HCT116 (cell line): ENCODE data around the gene TRERF1. TPM values are rescaled to one million over a fixed set of nuclear protein-coding genes. Genes with fewer than 3 reads are reported as not detected.

Experiments used
- ATAC-seq: fragments of 200-7000 bp; cut with Tn5 transposase; 2 replicates; pipeline ENCODE4 v1.9.1; 2020; ENCODE audit warnings: mild to moderate bottlenecking, moderate library complexity
- BruUV-seq: library from RNA; stranded (reverse); fragments of 400-500 nt; replicated peaks from 2 replicates; lab custom pipeline; 2021; lab: Mats Ljungman, UMichigan
- CTCF ChIA-PET: fragments of 300-600 bp; sonication (Branson Sonifier 250); formaldehyde crosslinking; loops from one replicate; lab custom pipeline; 2021; ENCODE audit warnings: antibody characterized with exemption; lab: Charles Lee
- POLR2A ChIA-PET: fragments of 300-600, 350-600 bp; sonication (Branson Sonifier 250); formaldehyde crosslinking; loops from one replicate; lab custom pipeline; 2021; ENCODE audit warnings: antibody characterized with exemption; lab: Charles Lee
- RAD21 ChIA-PET, 2 experiments: fragments of 300-600 bp; sonication (Branson Sonifier 250); formaldehyde crosslinking; loops; one replicate each; lab custom pipeline; 2023; ENCODE audit warnings: low total read pairs in 2 of 2; ENCODE audit not compliant: uncharacterized antibody in 2 of 2, unreplicated experiment in 2 of 2, low non-redundant PET in 1 of 2; lab: Charles Lee
- DNase-seq: peaks from one replicate; pipeline ENCODE4 v3.0.0-alpha.2; 2010; ENCODE audit warnings: low read depth, low spot score
- H2AFZ ChIP-seq: fragments of 200-600 bp; shearing (Covaris generic), sonication (generic); 2 replicates; pipeline ENCODE4 v1.6.1; 2017; ENCODE audit warnings: low read depth, mixed run types, mixed read lengths, antibody characterized with exemption, low read length; ENCODE audit not compliant: poor library complexity, severe bottlenecking
- H3K27ac ChIP-seq: 2 replicates; pipeline ENCODE4 v1.5.1; 2012; ENCODE audit warnings: low read depth, low read length
- H3K27me3 ChIP-seq: fragments of 200-600 bp; sonication (generic); 2 replicates; pipeline ENCODE4 v1.6.1; 2016; ENCODE audit warnings: mixed run types, low read length, mixed read lengths; ENCODE audit not compliant: insufficient read depth
- H3K36me3 ChIP-seq, 2 experiments: fragments of 200-500 bp in 1 of 2; fragments of 200-600 bp in 1 of 2; sonication (Bioruptor generic) in 1 of 2; sonication (generic) in 1 of 2; 2 replicates each; pipeline versions ENCODE4 v1.5.1 to v1.6.1; 2014 to 2016; ENCODE audit warnings: low read length in 2 of 2, inconsistent platforms in 1 of 2, mixed read lengths in 1 of 2, mixed run types in 1 of 2; ENCODE audit not compliant: insufficient read depth in 2 of 2, control insufficient read depth in 1 of 2
- H3K4me1 ChIP-seq, 2 experiments: fragments of 200-600 bp in 1 of 2; sonication (generic) in 1 of 2; 2 replicates each; pipeline versions ENCODE4 v1.5.1 to v1.6.1; 2012 to 2017; ENCODE audit warnings: low read length in 2 of 2, inconsistent platforms in 1 of 2, mild to moderate bottlenecking in 1 of 2, mixed read lengths in 1 of 2, mixed run types in 1 of 2, moderate library complexity in 1 of 2; ENCODE audit not compliant: insufficient read depth in 2 of 2, control insufficient read depth in 1 of 2
- H3K4me2 ChIP-seq: fragments of 200-600 bp; sonication (generic); 2 replicates; pipeline ENCODE4 v1.6.1; 2017; ENCODE audit warnings: mixed run types, low read length, mixed read lengths
- H3K4me3 ChIP-seq, 2 experiments: fragments of 200-600 bp in 1 of 2; sonication (generic) in 1 of 2; replicated peaks in 1 of 2; 2 replicates each; pipeline ENCODE4 v1.5.1; 2011 to 2016; ENCODE audit warnings: low read length in 2 of 2, control low read depth in 1 of 2, low read depth in 1 of 2, mild to moderate bottlenecking in 1 of 2, mixed read lengths in 1 of 2, mixed run types in 1 of 2
- H3K79me2 ChIP-seq: fragments of 200-600 bp; sonication (generic); 2 replicates; pipeline ENCODE4 v1.6.1; 2017; ENCODE audit warnings: mild to moderate bottlenecking, mixed run types, low read length, moderate library complexity, mixed read lengths; ENCODE audit not compliant: insufficient read depth
- H3K9ac ChIP-seq: fragments of 200-600 bp; sonication (generic); 2 replicates; pipeline ENCODE4 v1.6.1; 2016; ENCODE audit warnings: low read length, mixed read lengths
- H3K9me2 ChIP-seq: fragments of 200-600 bp; sonication (generic), shearing (Covaris generic); 2 replicates; pipeline ENCODE4 v1.6.1; 2017; ENCODE audit warnings: mixed run types, mild to moderate bottlenecking, moderate library complexity; ENCODE audit not compliant: insufficient read depth
- H3K9me3 ChIP-seq, 2 experiments: fragments of 200-500 bp in 1 of 2; fragments of 200-600 bp in 1 of 2; sonication (Bioruptor generic) in 1 of 2; sonication (generic) in 1 of 2; 2 replicates each; pipeline ENCODE4 v1.6.1; 2014 to 2017; ENCODE audit warnings: low read length in 2 of 2, mixed read lengths in 2 of 2, inconsistent platforms in 1 of 2, low read depth in 1 of 2, mild to moderate bottlenecking in 1 of 2, mixed run types in 1 of 2, moderate library complexity in 1 of 2; ENCODE audit not compliant: control insufficient read depth in 1 of 2, insufficient read depth in 1 of 2
- H4K20me1 ChIP-seq: fragments of 200-600 bp; sonication (generic), shearing (Covaris generic); 2 replicates; pipeline ENCODE4 v1.6.1; 2017; ENCODE audit warnings: mixed run types, mild to moderate bottlenecking, moderate library complexity; ENCODE audit not compliant: insufficient read depth
- ATF3 ChIP-seq: IDR thresholded peaks from 2 replicates; pipeline ENCODE4 v1.6.1; 2012
- CEBPB ChIP-seq: IDR thresholded peaks from 2 replicates; pipeline ENCODE4 v1.6.1; 2012; ENCODE audit warnings: low read depth
- CTCF ChIP-seq, 3 experiments: fragments of 200-600 bp in 1 of 3; sonication (generic) in 1 of 3; IDR thresholded peaks in 2 of 3; conservative IDR thresholded peaks in 1 of 3; 2 replicates each; pipeline ENCODE4 v1.5.1; 2012 to 2017; ENCODE audit warnings: low read depth in 2 of 3, low read length in 2 of 3, antibody characterized with exemption in 1 of 3, borderline replicate concordance in 1 of 3, control low read depth in 1 of 3, mild to moderate bottlenecking in 1 of 3, mixed read lengths in 1 of 3, mixed run types in 1 of 3, moderate library complexity in 1 of 3; ENCODE audit not compliant: insufficient read depth in 1 of 3
- EGR1 ChIP-seq: IDR thresholded peaks from 2 replicates; pipeline ENCODE4 v1.6.1; 2012; ENCODE audit warnings: low read depth
- EZH2phosphoT487 ChIP-seq: fragments of 200-600 bp; IDR thresholded peaks from 2 replicates; pipeline ENCODE4 v1.6.1; 2018; ENCODE audit warnings: antibody characterized with exemption, borderline replicate concordance
- JUND ChIP-seq: IDR thresholded peaks from 2 replicates; pipeline ENCODE4 v1.6.1; 2012
- MAX ChIP-seq: IDR thresholded peaks from 2 replicates; pipeline ENCODE4 v1.6.1; 2012
- POLR2A ChIP-seq: IDR thresholded peaks from 2 replicates; pipeline ENCODE4 v1.7.0; 2011; ENCODE audit warnings: borderline replicate concordance; ENCODE audit not compliant: insufficient read depth, insufficient read length; ENCODE audit errors: extremely low read depth
- REST ChIP-seq: IDR thresholded peaks from 2 replicates; pipeline ENCODE4 v1.6.1; 2012; ENCODE audit warnings: low read depth
- SIN3A ChIP-seq: IDR thresholded peaks from 2 replicates; pipeline ENCODE4 v1.6.1; 2012; ENCODE audit warnings: low read depth
- SP1 ChIP-seq: IDR thresholded peaks from 2 replicates; pipeline ENCODE4 v1.6.1; 2012; ENCODE audit warnings: low read depth
- SRF ChIP-seq: IDR thresholded peaks from 2 replicates; pipeline ENCODE4 v1.6.1; 2012; ENCODE audit warnings: low read depth
- YY1 ChIP-seq: IDR thresholded peaks from 2 replicates; pipeline ENCODE4 v1.6.1; 2011; ENCODE audit warnings: low read length, low read depth, moderate library complexity, mild to moderate bottlenecking; ENCODE audit not compliant: insufficient replicate concordance; ENCODE audit errors: extremely low read depth
- ZNF274 ChIP-seq: fragments of 200-500 bp; sonication (Bioruptor generic); IDR thresholded peaks from 2 replicates; pipeline ENCODE4 v1.6.1; 2014; ENCODE audit warnings: mild to moderate bottlenecking, low read depth, low read length, inconsistent platforms
- intact Hi-C: fragments of 100-400 bp; cut with micrococcal nuclease; formaldehyde crosslinking; loops from 2 replicates; pipeline ENCODE4 v1.10.0; 2022
- total RNA-seq: library from RNA; stranded (reverse); gene quantifications from one replicate; pipeline ENCODE4 v1.2.1, GENCODE V29; 2021; ENCODE audit not compliant: unreplicated experiment

TRERF1 gene
- total RNA-seq, 1 experiment from 2014 or later = 12.4 TPM

- no peaks in the 10 kb centered on the region for H4K20me1 ChIP-seq
- no peaks in the 10 kb centered on the region for H3K79me2 ChIP-seq
- intact Hi-C loops = no loop called here
- ChIA-PET CTCF (no interaction called here), RAD21 (no interaction called here), POLR2A (no interaction called here)
- no peaks in the 10 kb centered on the region for H3K9me3 ChIP-seq
- H2AFZ ChIP-seq = no peak overlapping the region
- H3K36me3 ChIP-seq = 0 out of 4 replicates have a peak, but pooled peaks cover 0 to 7% of the 10 kb centered on the region in 2 experiments
- no peak for DNase-seq
- H3K27me3 ChIP-seq = no peaks in the 10 kb centered on the region
- H3K4me3 ChIP-seq = no peak overlapping the region
- no TSS peak for BruUV-seq
- no peak for ATAC-seq
- H3K4me2 ChIP-seq = no peak overlapping the region
- H3K9ac ChIP-seq = no peak overlapping the region
- no peaks in the 10 kb centered on the region for H3K9me2 ChIP-seq
- no peak overlapping the region for H3K27ac ChIP-seq
- TF ChIP-seq SRF (no peak), YY1 (no peak), EZH2phosphoT487 (no peak), EGR1 (no peak), SIN3A (no peak), ZNF274 (no peak), CTCF (IDR thresholded peaks at IDR 0.05 in 2 of 3, conservative IDR thresholded peaks at IDR 0.05 in 1 of 3; ENCODE audit: borderline replicate concordance in 1 of 3, insufficient read depth in 1 of 3, low read depth in 2 of 3, low read length in 2 of 3) (no peak), POLR2A (no peak), SP1 (no peak), JUND (no peak), ATF3 (no peak), REST (no peak), CEBPB (no peak), MAX (no peak)
- peaks cover 17 to 20% of the 10 kb centered on the region in 2 experiments for H3K4me1 ChIP-seq
Measured at GRCh38 chr6:42241915-42242314, 209.8 kb downstream of the TRERF1 start.
